Bronchial epithelial cell (primary cell): ENCODE measurements around the gene EGR1. TPM values are rescaled to one million over a fixed set of nuclear protein-coding genes. Genes with fewer than 3 reads are reported as not detected.

Source experiments
- DNase-seq: peaks from one replicate; pipeline ENCODE4 v3.0.0-alpha.2; 2010; ENCODE audit warnings: low read depth
- FAIRE-seq: peaks from 2 replicates; lab custom pipeline; 2011; peaks lifted over from hg19 to GRCh38; lab: Jason Lieb, UNC
- H3K27me3 ChIP-seq: 2 replicates; pipeline ENCODE4 v1.5.1; 2011; ENCODE audit warnings: low read length; ENCODE audit not compliant: control insufficient read depth, insufficient read depth
- H3K36me3 ChIP-seq: 2 replicates; pipeline ENCODE4 v1.5.1; 2011; ENCODE audit warnings: low read length; ENCODE audit not compliant: control insufficient read depth, insufficient read depth
- H3K4me3 ChIP-seq: 2 replicates; pipeline ENCODE4 v1.5.1; 2011; ENCODE audit warnings: mild to moderate bottlenecking, low read depth, low read length, control low read depth
- CTCF ChIP-seq: IDR thresholded peaks from 2 replicates; pipeline ENCODE4 v1.5.1; 2011; ENCODE audit warnings: mild to moderate bottlenecking, moderate library complexity, low read length, control low read depth, inconsistent platforms; ENCODE audit not compliant: insufficient read depth, severe bottlenecking
- total RNA-seq: library from RNA; depleted of rRNA; stranded (reverse); fragments of >200 nt; gene quantifications from 2 replicates; pipeline ENCODE4 v1.2.1, GENCODE V29; 2014

Gene EGR1
- total RNA-seq, 1 donor from 2014 or later = 9.0 TPM

GRCh38 chr5:138463419-138464007, 1.8 kb upstream of the EGR1 start:
- Histone ChIP-seq H3K4me3 (peak overlapping the region; percentile 68), H3K27me3 (no peaks in the 10 kb centered on the region), H3K36me3 (peaks cover 21% of the 10 kb centered on the region)
- DNase-seq (no peak), FAIRE-seq (no peak)
- no peak for TF ChIP-seq CTCF

GRCh38 chr5:138464008-138464387, 1.3 kb upstream of the EGR1 start:
- FAIRE-seq (no peak), DNase-seq (peak; percentile 85)
- TF ChIP-seq CTCF = peak; percentile 84
- Histone ChIP-seq H3K27me3 (no peaks in the 10 kb centered on the region), H3K36me3 (peaks cover 21% of the 10 kb centered on the region), H3K4me3 (peak overlapping the region; percentile 68)

GRCh38 chr5:138464388-138465260, 655 bp upstream of the EGR1 start:
- FAIRE-seq = no peak
- TF ChIP-seq CTCF = no peak
- no peaks in the 10 kb centered on the region for H3K27me3 ChIP-seq
- peaks cover 21% of the 10 kb centered on the region for H3K36me3 ChIP-seq
- peak; percentile 92 for DNase-seq
- H3K4me3 ChIP-seq = peak overlapping the region; percentile 68

- DNase-seq = no peak
- TF ChIP-seq CTCF = no peak
- FAIRE-seq = peak; percentile 36
- H3K27me3 ChIP-seq = no peaks in the 10 kb centered on the region
- peak overlapping the region; percentile 68 for H3K4me3 ChIP-seq
- H3K36me3 ChIP-seq = peaks cover 21% of the 10 kb centered on the region
Measured at GRCh38 chr5:138466125-138466899, 1.0 kb downstream of the EGR1 start.

GRCh38 chr5:138466900-138467710, 1.8 kb downstream of the EGR1 start:
- Histone ChIP-seq H3K4me3 (peak overlapping the region; percentile 68), H3K36me3 (peaks cover 21% of the 10 kb centered on the region), H3K27me3 (no peaks in the 10 kb centered on the region)
- FAIRE-seq (no peak), DNase-seq (no peak)
- no peak for TF ChIP-seq CTCF
